ENCODE results near the gene KCTD15.

KCTD15 gene

GRCh38 chr19:33859016-33859415 is 62.3 kb downstream of the KCTD15 start:
- DNase-seq (ENCODE audit: low read depth in 2 of 2): no peak

- DNase-seq (ENCODE audit: low read depth in 2 of 2): no peak
These were observed 63.8 kb downstream of the KCTD15 start for GRCh38 chr19:33860312-33861090.

GRCh38 chr19:33861950-33862349 is 65.3 kb downstream of the KCTD15 start:
- DNase-seq (ENCODE audit: low read depth in 2 of 2): no peak

- no peak for DNase-seq (ENCODE audit: low read depth in 2 of 2)
These were observed 66.3 kb downstream of the KCTD15 start for GRCh38 chr19:33862981-33863380.

GRCh38 chr19:33863436-33863835 is 66.8 kb downstream of the KCTD15 start:
- no peak for DNase-seq (ENCODE audit: low read depth in 2 of 2)

- no peak for DNase-seq (ENCODE audit: low read depth in 2 of 2)
These were observed 67.7 kb downstream of the KCTD15 start for GRCh38 chr19:33864311-33864850.

GRCh38 chr19:33865306-33865705 is 68.6 kb downstream of the KCTD15 start:
- no peak for DNase-seq (ENCODE audit: low read depth in 2 of 2)

All from stimulated activated CD4-positive, alpha-beta T cell treated with anti-CD3 and anti-CD28 coated beads, Interleukin-4, amount 100 ng/mL, for 48 hours (primary cell).